ENCODE results near the gene SLC38A7.
"Not testable (repeated sequence)": the region's sequence is repeated elsewhere in the genome, so short reads cannot be mapped to it uniquely, and the experiment has no call there.

The SLC38A7 gene

DNA sequence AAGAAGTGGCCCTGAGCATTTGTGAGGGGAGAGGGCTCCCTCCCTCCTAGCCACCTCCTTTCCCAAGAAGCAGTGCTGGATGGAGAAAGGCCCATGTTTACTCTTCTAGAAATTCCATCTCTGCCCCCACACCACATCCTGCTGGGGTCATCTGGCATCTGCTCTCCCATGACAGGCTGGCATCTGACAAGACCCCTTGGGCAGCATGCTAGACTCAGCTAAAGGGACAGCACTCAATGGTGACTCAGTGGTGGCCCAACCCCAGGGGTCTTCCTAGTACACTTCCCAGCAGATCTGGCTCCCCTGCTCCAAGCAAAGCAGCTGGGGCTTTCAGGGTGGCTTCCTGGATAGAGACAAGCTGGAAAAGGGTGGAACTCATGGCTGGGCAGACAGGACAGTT lies 14.4 kb downstream of the SLC38A7 start:
- no peak for TF ChIP-seq POLR2AphosphoS5 (IDR thresholded peaks at IDR 0.05; ENCODE audit: low read depth)
- TF ChIP-seq SPI1 (IDR thresholded peaks at IDR 0.05; ENCODE audit: borderline replicate concordance, low read depth), result no peak
- TF ChIP-seq, protein P1, sequence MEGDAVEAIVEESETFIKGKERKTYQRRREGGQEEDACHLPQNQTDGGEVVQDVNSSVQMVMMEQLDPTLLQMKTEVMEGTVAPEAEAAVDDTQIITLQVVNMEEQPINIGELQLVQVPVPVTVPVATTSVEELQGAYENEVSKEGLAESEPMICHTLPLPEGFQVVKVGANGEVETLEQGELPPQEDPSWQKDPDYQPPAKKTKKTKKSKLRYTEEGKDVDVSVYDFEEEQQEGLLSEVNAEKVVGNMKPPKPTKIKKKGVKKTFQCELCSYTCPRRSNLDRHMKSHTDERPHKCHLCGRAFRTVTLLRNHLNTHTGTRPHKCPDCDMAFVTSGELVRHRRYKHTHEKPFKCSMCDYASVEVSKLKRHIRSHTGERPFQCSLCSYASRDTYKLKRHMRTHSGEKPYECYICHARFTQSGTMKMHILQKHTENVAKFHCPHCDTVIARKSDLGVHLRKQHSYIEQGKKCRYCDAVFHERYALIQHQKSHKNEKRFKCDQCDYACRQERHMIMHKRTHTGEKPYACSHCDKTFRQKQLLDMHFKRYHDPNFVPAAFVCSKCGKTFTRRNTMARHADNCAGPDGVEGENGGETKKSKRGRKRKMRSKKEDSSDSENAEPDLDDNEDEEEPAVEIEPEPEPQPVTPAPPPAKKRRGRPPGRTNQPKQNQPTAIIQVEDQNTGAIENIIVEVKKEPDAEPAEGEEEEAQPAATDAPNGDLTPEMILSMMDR (IDR thresholded peaks at IDR 0.05; ENCODE audit: insufficient read depth, low read length), result no peak
- no peak for DNase-seq (ENCODE audit: low read depth in 1 of 2, low spot score in 1 of 2)
- Histone ChIP-seq H3K27ac (replicated peaks) (no peak overlapping the region), H3K27me3 (ENCODE audit: insufficient read depth, poor library complexity, severe bottlenecking) (no peaks in the 10 kb centered on the region), H3K4me3 (replicated peaks; ENCODE audit: insufficient read depth, low read length) (no peak overlapping the region)

DNA sequence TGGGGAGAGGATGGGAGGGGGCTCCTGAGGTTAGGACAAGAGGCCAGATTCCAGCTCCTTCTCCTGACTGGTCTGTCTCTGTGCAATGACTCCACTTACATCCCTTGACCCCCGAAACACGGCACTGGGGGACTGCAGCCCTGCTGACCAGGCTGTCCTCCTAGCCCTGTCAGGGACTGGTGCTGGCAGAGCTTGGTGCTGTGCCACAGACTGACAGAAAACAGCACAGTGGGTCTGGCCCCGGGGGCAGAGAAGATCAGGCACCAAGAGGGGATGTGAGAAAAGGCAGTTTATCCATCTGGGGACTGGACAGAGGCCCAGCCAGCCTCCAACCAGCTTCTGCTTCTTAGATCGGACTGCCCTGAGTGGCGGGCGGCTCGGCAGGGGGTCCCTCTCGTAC lies 19.4 kb downstream of the SLC38A7 start:
- no peaks in the 10 kb centered on the region for H3K27me3 ChIP-seq (ENCODE audit: insufficient read depth, poor library complexity, severe bottlenecking)
- TF ChIP-seq, protein P2, sequence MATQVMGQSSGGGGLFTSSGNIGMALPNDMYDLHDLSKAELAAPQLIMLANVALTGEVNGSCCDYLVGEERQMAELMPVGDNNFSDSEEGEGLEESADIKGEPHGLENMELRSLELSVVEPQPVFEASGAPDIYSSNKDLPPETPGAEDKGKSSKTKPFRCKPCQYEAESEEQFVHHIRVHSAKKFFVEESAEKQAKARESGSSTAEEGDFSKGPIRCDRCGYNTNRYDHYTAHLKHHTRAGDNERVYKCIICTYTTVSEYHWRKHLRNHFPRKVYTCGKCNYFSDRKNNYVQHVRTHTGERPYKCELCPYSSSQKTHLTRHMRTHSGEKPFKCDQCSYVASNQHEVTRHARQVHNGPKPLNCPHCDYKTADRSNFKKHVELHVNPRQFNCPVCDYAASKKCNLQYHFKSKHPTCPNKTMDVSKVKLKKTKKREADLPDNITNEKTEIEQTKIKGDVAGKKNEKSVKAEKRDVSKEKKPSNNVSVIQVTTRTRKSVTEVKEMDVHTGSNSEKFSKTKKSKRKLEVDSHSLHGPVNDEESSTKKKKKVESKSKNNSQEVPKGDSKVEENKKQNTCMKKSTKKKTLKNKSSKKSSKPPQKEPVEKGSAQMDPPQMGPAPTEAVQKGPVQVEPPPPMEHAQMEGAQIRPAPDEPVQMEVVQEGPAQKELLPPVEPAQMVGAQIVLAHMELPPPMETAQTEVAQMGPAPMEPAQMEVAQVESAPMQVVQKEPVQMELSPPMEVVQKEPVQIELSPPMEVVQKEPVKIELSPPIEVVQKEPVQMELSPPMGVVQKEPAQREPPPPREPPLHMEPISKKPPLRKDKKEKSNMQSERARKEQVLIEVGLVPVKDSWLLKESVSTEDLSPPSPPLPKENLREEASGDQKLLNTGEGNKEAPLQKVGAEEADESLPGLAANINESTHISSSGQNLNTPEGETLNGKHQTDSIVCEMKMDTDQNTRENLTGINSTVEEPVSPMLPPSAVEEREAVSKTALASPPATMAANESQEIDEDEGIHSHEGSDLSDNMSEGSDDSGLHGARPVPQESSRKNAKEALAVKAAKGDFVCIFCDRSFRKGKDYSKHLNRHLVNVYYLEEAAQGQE (IDR thresholded peaks at IDR 0.05; ENCODE audit: insufficient replicate concordance, low read depth), result no peak
- no peak for TF ChIP-seq POLR2AphosphoS5 (IDR thresholded peaks at IDR 0.05; ENCODE audit: low read depth)
- H3K27ac ChIP-seq (replicated peaks), result no peak overlapping the region
- no peak for DNase-seq (ENCODE audit: low read depth in 1 of 2, low spot score in 1 of 2)
- H3K4me3 ChIP-seq (replicated peaks; ENCODE audit: insufficient read depth, low read length), result no peak overlapping the region

DNA sequence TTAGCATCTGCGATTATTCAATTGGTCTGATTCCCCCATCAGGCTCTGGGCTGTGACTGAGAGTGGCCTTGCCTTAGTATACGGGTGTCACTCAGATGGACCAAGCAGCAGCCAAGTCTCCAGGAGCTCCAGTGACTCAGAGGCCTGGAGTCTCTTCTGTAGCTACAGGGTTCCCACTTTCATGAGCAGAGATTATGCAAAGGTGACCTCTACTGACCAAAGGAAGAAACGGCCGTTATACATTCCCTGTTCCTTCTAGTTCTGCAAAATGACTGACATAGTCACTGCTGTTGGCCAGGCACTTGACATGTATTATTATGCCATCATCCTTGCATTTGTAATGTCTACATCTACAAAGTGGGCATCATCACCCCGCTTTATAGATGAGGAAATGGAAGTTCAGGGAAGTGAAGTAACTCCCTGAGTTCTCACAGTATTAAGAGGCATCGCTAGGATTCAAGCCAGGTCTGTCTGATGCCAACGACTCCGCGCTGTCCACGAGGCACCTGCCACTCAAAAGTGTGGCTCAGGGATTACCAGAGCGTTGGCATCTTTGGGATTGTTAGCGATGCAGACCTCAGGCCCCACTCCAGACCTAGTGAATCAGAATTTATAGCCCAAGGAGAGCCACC lies 23.3 kb downstream of the SLC38A7 start:
- H3K27me3 ChIP-seq (ENCODE audit: insufficient read depth, poor library complexity, severe bottlenecking), result no peaks in the 10 kb centered on the region
- H3K4me3 ChIP-seq (replicated peaks; ENCODE audit: insufficient read depth, low read length), result no peak overlapping the region
- DNase-seq (ENCODE audit: low read depth in 1 of 2, low spot score in 1 of 2), result peak in 1 of 2 experiments; percentile 75
- no peak overlapping the region for H3K27ac ChIP-seq (replicated peaks)
- TF ChIP-seq, protein P1 (IDR thresholded peaks at IDR 0.05; ENCODE audit: insufficient read depth, low read length), result peak; percentile 82
- TF ChIP-seq GABPA (IDR thresholded peaks at IDR 0.05; ENCODE audit: low read depth), result no peak

DNA sequence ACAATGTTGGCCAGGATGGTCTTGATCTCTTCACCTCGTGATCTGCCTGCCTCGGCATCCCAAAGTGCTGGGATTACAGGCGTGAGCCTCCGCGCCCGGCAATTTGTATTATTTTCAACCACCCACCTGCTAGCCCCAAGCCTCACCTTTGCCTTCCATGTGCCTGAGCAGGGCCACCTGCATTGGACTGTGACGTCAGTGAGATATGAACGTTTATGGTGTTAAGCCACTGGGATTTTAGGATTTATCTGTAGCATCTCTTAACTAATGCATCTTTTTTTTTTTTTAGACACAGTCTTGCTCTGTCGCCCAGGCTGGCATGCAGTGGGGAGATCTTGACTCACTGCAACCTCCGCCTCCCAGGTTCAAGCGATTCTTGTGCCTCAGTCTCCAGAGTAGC lies 24.7 kb downstream of the SLC38A7 start:
- H3K27me3 ChIP-seq (ENCODE audit: insufficient read depth, poor library complexity, severe bottlenecking); H3K27ac ChIP-seq (replicated peaks); DNase-seq (ENCODE audit: low read depth in 1 of 2, low spot score in 1 of 2): not testable (repeated sequence)

DNA sequence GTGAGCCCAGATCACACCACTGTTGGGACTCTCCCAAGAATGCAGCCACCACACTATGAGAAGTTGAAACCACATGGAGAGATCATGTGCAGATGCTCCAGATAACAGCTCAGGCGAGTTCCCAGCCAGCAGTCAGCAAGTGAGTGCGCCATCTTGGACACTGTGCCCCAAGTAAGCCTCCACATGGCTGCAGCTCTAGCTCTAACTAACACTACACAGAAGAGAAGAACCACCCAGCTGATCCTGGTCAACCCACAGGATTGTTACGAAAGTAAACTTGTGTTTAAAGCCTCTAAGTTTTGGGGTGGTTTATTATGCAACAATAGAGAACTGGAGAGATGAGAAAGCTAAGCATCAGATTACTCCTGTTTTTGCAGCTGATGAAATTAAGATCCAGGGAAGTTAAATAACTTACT lies 25.8 kb downstream of the SLC38A7 start:
- peak; percentile 66 to 69 for DNase-seq (ENCODE audit: low read depth in 1 of 2, low spot score in 1 of 2)
- TF ChIP-seq, protein P2 (IDR thresholded peaks at IDR 0.05; ENCODE audit: insufficient replicate concordance, low read depth), result no peak
- TF ChIP-seq SPI1 (IDR thresholded peaks at IDR 0.05; ENCODE audit: borderline replicate concordance, low read depth), result peak; percentile 9; the same call in 1 of the 2 replicates
- TF ChIP-seq, protein P1 (IDR thresholded peaks at IDR 0.05; ENCODE audit: insufficient read depth, low read length), result no peak
- TF ChIP-seq POLR2AphosphoS5 (IDR thresholded peaks at IDR 0.05; ENCODE audit: low read depth), result no peak
- no peaks in the 10 kb centered on the region for H3K27me3 ChIP-seq (ENCODE audit: insufficient read depth, poor library complexity, severe bottlenecking)
- H3K4me3 ChIP-seq (replicated peaks; ENCODE audit: insufficient read depth, low read length), result no peak overlapping the region
- H3K27ac ChIP-seq (replicated peaks), result no peak overlapping the region

More for the DNA sequence above, 24.7 kb downstream of the SLC38A7 start:
- not testable (repeated sequence) for H3K4me3 ChIP-seq (replicated peaks; ENCODE audit: insufficient read depth, low read length)

Data from HL-60 (cell line).